ENCODE measurements around the gene COBL.

The COBL gene

DNA sequence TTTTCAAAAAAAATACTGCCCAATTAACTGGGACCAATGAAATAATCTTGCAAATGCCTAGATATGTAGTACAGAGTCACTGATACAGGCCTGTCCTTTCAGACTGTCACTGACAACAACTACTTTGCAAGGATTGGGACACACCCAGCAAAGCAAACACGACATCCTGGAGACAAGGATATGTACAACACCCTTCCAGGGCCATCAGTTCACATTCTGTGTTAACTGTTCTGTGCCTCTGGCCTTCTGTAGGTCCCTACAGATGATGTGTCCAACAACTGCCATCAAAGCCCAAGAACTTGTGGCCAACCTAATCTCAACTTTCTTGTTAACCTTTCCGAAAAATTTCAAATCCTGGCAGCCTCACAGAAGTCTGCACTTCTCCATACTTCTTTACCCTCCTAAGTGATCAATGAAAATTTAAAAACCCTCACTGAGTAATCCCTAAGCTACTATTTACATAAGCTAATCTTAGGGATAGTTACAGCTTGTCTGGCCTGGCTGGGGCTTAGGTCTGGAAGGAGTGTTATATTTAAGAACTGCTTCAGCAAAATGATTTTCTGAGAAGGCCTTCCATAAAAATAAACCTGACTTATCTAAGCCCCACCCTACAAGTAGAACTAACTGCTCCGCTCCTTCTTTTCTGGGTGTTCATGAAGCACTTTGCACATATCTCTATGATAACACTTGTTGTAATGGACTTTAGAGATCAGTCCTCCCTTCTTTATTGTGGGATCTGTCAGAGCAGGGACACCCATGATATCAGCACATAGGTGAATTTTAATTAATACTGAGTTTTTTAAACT is 21.0 kb downstream of the COBL start:
- TF ChIP-seq, protein P1, sequence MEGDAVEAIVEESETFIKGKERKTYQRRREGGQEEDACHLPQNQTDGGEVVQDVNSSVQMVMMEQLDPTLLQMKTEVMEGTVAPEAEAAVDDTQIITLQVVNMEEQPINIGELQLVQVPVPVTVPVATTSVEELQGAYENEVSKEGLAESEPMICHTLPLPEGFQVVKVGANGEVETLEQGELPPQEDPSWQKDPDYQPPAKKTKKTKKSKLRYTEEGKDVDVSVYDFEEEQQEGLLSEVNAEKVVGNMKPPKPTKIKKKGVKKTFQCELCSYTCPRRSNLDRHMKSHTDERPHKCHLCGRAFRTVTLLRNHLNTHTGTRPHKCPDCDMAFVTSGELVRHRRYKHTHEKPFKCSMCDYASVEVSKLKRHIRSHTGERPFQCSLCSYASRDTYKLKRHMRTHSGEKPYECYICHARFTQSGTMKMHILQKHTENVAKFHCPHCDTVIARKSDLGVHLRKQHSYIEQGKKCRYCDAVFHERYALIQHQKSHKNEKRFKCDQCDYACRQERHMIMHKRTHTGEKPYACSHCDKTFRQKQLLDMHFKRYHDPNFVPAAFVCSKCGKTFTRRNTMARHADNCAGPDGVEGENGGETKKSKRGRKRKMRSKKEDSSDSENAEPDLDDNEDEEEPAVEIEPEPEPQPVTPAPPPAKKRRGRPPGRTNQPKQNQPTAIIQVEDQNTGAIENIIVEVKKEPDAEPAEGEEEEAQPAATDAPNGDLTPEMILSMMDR (IDR thresholded peaks at IDR 0.05) = no peak
- no peak overlapping the region for H3K27ac ChIP-seq
- H3K4me1 ChIP-seq = peaks cover 10% of the 10 kb centered on the region
- H3K36me3 ChIP-seq (ENCODE audit: control insufficient read depth, insufficient read depth, low read length) = no peaks in the 10 kb centered on the region
- no peaks in the 10 kb centered on the region for H3K9me3 ChIP-seq (ENCODE audit: control insufficient read depth, low read length)
- H3K79me2 ChIP-seq = peaks cover 51% of the 10 kb centered on the region
- H3K9ac ChIP-seq = no peak overlapping the region
- no peak overlapping the region for H3K4me2 ChIP-seq (ENCODE audit: low read length)
- no peak overlapping the region for H3K4me3 ChIP-seq (ENCODE audit: low read depth, low read length)
- no peak overlapping the region for H2AFZ ChIP-seq
- H3K27me3 ChIP-seq (ENCODE audit: control insufficient read depth, insufficient read depth, low read length) = no peaks in the 10 kb centered on the region

DNA sequence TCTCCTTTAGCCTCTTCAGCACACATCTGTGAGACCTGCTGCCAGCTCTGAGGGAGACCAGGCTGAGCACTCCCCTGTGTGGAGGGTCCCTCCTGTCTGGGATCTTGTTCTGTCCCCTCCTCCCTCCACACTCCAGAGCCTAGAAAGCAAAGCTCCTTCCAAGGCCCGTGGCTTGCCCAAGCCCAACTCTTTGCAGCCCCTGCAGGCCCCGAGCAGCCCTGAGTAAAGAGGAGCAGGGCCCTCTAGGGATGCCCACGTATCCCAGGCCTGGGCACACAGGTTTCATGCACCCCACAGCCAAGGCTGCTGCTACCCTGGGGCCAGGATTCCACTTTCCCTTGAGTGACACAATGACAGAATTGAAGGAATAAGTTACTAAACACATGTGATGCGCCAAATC is 24.0 kb downstream of the COBL start:
- Histone ChIP-seq H3K27ac (no peak overlapping the region), H3K9ac (no peak overlapping the region), H3K79me2 (peaks cover 26% of the 10 kb centered on the region), H3K9me3 (ENCODE audit: control insufficient read depth, low read length) (no peaks in the 10 kb centered on the region), H3K4me1 (peaks cover 26% of the 10 kb centered on the region), H2AFZ (no peak overlapping the region), H3K27me3 (ENCODE audit: control insufficient read depth, insufficient read depth, low read length) (no peaks in the 10 kb centered on the region), H3K4me2 (ENCODE audit: low read length) (no peak overlapping the region), H3K4me3 (ENCODE audit: low read depth, low read length) (no peak overlapping the region), H3K36me3 (ENCODE audit: control insufficient read depth, insufficient read depth, low read length) (no peaks in the 10 kb centered on the region)
- TF ChIP-seq, protein P1 (IDR thresholded peaks at IDR 0.05) = no peak

- Histone ChIP-seq H2AFZ (no peak overlapping the region), H3K9me3 (ENCODE audit: control insufficient read depth, low read length) (no peaks in the 10 kb centered on the region), H3K36me3 (ENCODE audit: control insufficient read depth, insufficient read depth, low read length) (no peaks in the 10 kb centered on the region), H3K4me1 (peaks cover 26% of the 10 kb centered on the region), H3K9ac (no peak overlapping the region), H3K27me3 (ENCODE audit: control insufficient read depth, insufficient read depth, low read length) (no peaks in the 10 kb centered on the region), H3K4me3 (ENCODE audit: low read depth, low read length) (no peak overlapping the region), H3K4me2 (ENCODE audit: low read length) (no peak overlapping the region), H3K79me2 (peaks cover 24% of the 10 kb centered on the region), H3K27ac (peak overlapping the region; percentile 82)
- TF ChIP-seq, protein P1 (IDR thresholded peaks at IDR 0.05) = no peak
Observed at GRCh38 chr7:51290702-51291540, 25.7 kb downstream of the COBL start.

GRCh38 chr7:51290304-51290637 is 26.3 kb downstream of the COBL start:
- no peak overlapping the region for H3K4me2 ChIP-seq (ENCODE audit: low read length)
- no peak overlapping the region for H2AFZ ChIP-seq
- H3K9me3 ChIP-seq (ENCODE audit: control insufficient read depth, low read length) = no peaks in the 10 kb centered on the region
- TF ChIP-seq, protein P1 (IDR thresholded peaks at IDR 0.05) = no peak
- H3K4me3 ChIP-seq (ENCODE audit: low read depth, low read length) = no peak overlapping the region
- no peak overlapping the region for H3K9ac ChIP-seq
- peaks cover 24% of the 10 kb centered on the region for H3K79me2 ChIP-seq
- H3K27ac ChIP-seq = peak overlapping the region; percentile 82
- peaks cover 26% of the 10 kb centered on the region for H3K4me1 ChIP-seq
- H3K27me3 ChIP-seq (ENCODE audit: control insufficient read depth, insufficient read depth, low read length) = no peaks in the 10 kb centered on the region
- no peaks in the 10 kb centered on the region for H3K36me3 ChIP-seq (ENCODE audit: control insufficient read depth, insufficient read depth, low read length)
